Stimulated activated CD8-positive, alpha-beta memory T cell treated with anti-CD3 and anti-CD28 coated beads, Interleukin-15, amount 100 ng/mL, for 1 hour (primary cell): ENCODE measurements around the gene SHBG.

Experiments
- DNase-seq: peaks from one replicate; pipeline ENCODE4 v3.0.0-alpha.2; 2020; ENCODE audit warnings: low read depth

The SHBG gene

DNA sequence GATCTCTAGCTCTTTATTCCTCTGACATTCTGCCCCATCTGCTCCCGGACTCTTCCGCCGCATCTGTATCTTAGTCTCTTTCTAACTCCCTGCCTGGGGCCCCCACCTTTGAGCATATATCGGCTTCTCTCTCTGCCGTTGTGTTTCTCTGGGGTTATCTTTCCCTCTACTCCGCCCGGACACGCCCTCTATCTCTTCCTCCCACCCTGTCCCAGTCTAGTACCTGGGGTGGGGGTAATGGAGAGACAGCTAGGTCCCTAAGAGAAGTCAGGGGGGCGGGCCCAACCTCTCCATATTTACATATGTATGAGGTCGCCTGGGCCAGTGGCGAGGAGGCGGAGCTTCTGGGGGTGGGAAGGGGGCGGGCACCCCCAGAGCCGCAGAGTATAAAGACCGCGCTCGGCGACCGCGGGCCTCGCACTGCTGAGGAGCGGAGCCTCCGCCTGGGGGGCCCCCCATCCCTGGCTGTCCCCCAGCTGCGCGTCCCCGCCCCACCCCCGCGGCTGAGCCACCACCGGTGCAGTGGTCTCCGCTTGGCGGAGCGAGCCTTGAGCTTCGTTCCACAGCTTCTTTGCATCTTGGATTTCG is 20.7 kb downstream of the SHBG start, which contains the start of gene ATP1B2:
TSS of gene ATP1B2 (plus strand) at position 418 of the 588 bp plus-strand sequence. CDS start 593 bp downstream, outside the sequence.
- DNase-seq = peak; percentile 51

GRCh38 chr17:7651097-7651664 is 21.2 kb downstream of the SHBG start:
- no peak for DNase-seq

DNA sequence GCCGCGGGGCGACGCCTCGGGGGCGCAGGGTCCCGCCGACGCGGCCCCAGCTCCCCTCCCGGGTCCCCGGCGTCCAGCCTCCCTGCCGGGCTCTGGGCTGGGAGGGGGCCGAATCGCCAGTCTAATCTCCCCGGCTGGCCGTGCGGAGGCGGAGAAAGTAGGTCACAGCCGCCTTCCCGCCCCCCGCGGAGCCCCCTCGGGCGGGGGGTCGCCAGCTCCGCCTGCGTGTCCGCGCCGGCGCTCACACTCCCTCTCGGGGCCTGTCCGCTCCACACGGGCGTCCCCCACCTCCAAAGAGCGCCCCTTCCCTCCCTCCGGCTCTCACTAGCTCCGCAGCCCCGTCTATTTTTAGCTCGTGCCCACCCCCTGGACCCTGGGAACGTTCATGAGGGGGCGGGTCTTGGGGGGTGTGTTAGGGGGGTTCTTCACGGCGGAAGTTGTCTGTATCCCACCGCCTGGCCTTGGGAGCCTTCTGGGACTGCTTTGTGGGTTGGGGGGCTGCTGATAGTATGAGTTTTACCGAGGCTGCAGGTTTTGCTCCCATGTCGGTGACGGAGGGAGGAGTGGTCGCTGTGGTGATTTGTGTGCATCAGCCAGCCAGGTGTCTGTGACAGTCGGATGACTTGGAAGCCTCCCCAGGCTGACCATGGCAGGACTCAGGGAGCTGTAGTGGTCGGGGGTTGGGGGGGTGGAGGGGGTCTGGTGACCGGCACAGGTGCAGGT is 21.9 kb downstream of the SHBG start:
- no peak for DNase-seq

DNA sequence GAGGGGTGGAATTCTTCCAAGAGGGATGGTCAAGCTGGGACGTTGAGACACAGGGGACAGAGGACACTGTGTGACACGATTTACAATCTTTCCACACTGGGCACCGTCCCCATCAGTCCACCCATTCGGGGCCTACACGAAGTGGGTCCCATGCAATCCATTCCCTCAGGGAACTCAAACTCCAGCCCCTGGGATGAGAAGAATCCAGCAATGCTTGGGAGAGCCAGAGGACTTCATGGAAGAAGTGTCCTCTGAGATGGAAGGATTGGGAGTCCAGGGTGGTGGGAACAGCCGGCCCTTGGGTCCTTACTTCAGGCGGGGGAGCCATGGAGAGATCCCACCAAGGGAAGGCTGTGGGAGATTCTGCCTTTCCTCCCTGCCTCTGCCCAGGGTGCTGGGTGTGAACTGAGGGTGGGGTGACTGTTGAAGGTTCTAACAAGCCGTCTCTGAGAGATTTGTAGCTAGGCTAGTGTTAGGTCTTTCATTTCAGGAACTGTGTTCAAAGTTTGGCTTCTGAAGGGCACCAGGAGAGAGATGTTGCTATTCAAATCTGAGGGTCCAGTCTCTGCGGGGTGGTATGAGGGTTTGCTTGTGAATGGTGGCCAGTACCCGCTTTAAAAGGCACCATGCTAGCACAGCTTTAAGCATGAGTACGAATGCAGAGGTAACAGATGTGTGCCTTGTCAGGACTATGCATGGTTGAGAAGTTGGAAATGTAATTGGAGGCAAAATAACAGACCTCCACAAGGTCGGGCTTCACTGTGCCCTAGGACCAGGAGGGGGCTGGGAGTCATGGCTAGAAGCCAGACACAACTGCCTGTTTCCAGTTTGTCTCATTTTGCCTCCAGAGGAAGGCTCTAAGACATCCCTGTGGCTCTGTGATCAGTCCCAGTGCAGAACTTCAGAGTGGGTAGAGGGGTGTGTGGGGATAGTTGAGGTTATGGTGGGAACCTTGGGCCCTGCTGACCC is 22.7 kb downstream of the SHBG start:
- no peak for DNase-seq

DNA sequence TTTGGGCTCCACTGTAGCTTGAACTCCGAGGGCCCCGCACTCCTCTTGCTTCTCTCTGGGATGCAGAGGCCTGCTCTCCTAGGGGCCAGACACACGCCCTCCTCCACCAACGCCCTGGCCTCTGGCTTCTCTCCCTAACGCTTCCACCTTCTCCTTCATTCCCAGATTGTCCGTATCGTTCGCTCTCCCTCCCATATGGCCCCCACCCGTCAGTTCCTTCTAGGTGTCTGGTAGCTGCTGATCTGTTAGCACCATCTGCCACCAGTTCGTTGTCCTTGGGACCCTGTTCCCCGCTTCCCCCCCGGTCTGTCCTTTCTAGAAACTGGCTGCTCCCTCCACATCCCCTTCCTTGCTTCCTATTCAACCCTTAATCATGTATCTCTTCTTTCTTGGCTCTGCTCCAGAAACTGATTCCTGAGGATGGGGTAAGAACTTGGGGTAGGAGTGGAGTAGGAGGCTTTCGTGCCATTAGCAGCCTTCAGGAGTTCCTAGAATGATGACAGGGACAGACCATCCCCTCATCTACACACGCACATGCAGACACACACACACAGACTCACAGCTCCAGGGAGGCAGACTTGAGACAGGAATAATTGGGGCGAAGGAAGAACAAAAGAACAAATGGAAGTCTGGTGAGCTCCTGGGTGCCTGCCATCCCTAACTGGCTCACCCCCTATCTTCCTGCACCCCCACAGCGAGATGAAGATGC is 25.1 kb downstream of the SHBG start:
- no peak for DNase-seq

GRCh38 chr17:7655541-7655840 is 25.6 kb downstream of the SHBG start:
- no peak for DNase-seq

- DNase-seq = no peak
Measured at GRCh38 chr17:7656958-7657609, 27.1 kb downstream of the SHBG start.

DNA sequence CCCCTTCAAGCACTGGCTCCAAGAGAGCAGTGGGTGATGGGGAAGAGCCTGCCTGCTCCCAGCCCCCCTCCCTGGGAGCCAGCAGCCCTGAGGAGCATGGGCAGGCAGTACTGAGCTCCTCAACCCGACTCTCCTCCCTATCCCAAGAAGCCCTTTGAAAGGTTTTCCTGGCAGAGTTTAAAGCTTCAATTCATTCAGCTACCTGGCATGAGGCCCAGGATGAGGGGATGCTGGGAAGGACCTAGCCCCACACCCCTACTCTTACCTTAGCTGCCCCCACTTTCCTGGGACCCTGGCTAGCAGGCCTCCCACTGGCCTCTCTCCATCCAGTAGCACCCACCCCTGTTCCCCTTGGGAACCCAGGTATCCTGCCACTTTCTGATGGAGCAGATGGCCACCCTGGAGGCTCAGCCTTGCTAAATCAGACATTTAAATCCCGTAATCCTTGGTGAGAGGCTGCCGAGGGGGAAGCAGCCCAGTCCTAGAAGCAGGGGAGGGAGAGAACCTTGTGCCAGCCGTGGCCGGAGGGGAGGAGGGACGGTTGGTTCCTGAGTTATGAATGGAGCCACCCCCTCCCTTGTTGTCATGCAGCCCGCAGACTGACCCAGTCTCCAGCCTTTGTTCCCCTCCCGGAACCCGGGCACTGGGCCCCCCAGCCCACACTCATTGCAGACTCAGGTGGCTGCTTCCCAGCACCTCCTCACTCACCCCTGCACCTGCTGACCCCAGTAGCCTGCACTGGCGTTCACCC is 37.9 kb downstream of the SHBG start:
- DNase-seq = no peak

DNA sequence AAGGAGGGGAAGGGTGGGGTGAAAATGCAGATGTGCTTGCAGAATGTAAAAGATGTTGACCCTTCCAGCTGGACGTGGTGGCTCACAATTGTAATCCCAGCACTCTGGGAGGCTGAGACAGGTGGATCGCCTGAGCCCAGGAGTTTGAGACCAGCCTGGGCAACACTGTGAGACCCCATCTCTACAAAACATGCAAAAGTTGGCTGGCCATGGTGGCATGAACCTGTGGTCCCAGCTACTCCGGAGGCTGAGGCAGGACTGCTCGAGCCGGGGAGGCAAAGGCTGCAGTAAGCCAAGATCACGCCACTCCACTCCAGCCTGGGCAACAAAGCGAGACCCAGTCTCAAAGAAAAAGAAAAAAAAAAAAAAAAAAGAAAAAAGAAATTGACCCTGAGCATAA is 38.5 kb downstream of the SHBG start:
- no peak for DNase-seq

DNA sequence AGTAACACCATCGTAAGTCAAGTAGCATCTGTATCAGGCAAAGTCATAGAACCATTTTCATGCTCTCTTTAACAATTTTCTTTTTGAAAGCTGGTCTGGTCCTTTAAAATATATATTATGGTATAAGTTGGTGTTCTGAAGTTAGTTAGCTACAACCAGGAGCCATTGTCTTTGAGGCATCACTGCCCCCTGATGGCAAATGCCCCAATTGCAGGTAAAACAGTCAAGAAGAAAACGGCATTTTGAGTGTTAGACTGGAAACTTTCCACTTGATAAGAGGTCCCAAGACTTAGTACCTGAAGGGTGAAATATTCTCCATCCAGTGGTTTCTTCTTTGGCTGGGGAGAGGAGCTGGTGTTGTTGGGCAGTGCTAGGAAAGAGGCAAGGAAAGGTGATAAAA is 43.3 kb downstream of the SHBG start:
- no peak for DNase-seq

GRCh38 chr17:7674934-7675333 is 45.0 kb downstream of the SHBG start:
- no peak for DNase-seq

DNA sequence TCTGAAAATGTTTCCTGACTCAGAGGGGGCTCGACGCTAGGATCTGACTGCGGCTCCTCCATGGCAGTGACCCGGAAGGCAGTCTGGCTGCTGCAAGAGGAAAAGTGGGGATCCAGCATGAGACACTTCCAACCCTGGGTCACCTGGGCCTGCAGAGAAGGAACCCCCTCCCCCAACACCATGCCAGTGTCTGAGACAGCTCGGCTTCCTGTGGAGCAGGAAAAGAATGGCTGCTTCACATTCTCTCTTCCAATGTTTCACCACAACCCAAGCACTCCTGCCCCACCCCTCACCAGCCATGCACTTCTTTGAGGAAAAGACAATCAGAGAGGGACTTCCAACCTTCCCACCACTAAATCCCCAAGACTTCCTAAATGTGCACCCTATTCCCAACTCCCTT is 46.6 kb downstream of the SHBG start:
- no peak for DNase-seq

GRCh38 chr17:7677388-7678067 is 47.6 kb downstream of the SHBG start:
- no peak for DNase-seq
